ENCODE results near the gene CHCHD5. TPM values are rescaled to one million over a fixed set of nuclear protein-coding genes. Genes with fewer than 3 reads are reported as not detected.

CHCHD5 gene
- total and polyA plus RNA-seq, 10 of the 15 experiments (the other 5 are each of a cell fraction or from before 2014, with no cell fraction given), result 16.4 to 118 (median 45.2) TPM

DNA sequence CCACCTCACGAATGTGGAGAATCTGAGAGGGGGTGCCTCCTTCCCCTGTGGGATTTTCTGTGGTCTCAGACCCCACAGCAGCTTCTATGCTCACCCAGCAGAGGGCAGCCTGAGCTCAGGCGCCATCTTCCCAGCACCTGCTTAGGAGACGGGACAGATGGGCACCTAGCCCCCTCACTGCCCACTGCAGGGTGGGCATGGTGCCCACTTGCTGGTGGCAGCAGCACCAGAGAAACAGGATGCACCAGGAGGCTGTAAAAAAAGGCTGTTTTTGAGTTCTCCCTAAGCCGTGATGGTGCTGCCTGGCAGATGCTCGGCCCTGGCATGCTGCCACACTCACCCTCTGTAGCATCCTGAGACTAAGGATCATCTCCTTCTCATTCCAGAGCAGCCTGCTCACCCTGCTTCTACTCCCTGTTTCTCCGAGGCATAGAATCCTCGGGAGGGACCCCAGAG lies 42.2 kb downstream of the CHCHD5 start (continued):
- TF ChIP-seq ASH2L (IDR thresholded peaks at IDR 0.05; ENCODE audit: borderline replicate concordance, low read depth) (no peak), ZNF217 (IDR thresholded peaks at IDR 0.05) (0 out of 2 replicates have a peak, but pooled peaks have one; percentile 22), DPF2 (IDR thresholded peaks at IDR 0.05) (peak; percentile 40; the same call in 1 of the 2 replicates), PAX8 (IDR thresholded peaks at IDR 0.05) (no peak), NFYB (IDR thresholded peaks at IDR 0.05; ENCODE audit: insufficient read depth, low read depth, low read length) (no peak), MEF2B (IDR thresholded peaks at IDR 0.05; ENCODE audit: partially characterized antibody, poor library complexity, severe bottlenecking) (peak; percentile 36), NBN (IDR thresholded peaks at IDR 0.05) (peak; percentile 59; the same call in 1 of the 2 replicates), BRCA1 (IDR thresholded peaks at IDR 0.05; ENCODE audit: low read depth, low read length) (no peak), ZSCAN29 (IDR thresholded peaks at IDR 0.05) (0 out of 2 replicates have a peak, but pooled peaks have one; percentile 62), GATAD2B (conservative IDR thresholded peaks at IDR 0.05; ENCODE audit: low read depth) (peak; percentile 92), BACH1 (IDR thresholded peaks at IDR 0.05; ENCODE audit: borderline replicate concordance) (peak; percentile 58; the same call in 1 of the 2 replicates), IKZF1 (conservative IDR thresholded peaks at IDR 0.05) (peak; percentile 50; the same call in 1 of the 2 replicates), BCL11A (IDR thresholded peaks at IDR 0.05; ENCODE audit: low read depth, low read length) (no peak), IKZF2 (IDR thresholded peaks at IDR 0.05) (peak in 1 of 2 experiments; percentile 26; a peak in 1 of 4 replicates), IRF4 (IDR thresholded peaks at IDR 0.05; ENCODE audit: low read depth, low read length) (0 out of 2 replicates have a peak, but pooled peaks have one; percentile 33), BHLHE40 (IDR thresholded peaks at IDR 0.05; ENCODE audit: borderline replicate concordance in 1 of 2, low read depth in 2 of 2, low read length in 1 of 2) (peak; percentile 39 to 63; a peak in 2 of 4 replicates), SMC3 (IDR thresholded peaks at IDR 0.05; ENCODE audit: borderline replicate concordance, low read length) (peak; percentile 98), SMARCA5 (IDR thresholded peaks at IDR 0.05) (peak; percentile 69)
- TF ChIP-seq, protein P1, sequence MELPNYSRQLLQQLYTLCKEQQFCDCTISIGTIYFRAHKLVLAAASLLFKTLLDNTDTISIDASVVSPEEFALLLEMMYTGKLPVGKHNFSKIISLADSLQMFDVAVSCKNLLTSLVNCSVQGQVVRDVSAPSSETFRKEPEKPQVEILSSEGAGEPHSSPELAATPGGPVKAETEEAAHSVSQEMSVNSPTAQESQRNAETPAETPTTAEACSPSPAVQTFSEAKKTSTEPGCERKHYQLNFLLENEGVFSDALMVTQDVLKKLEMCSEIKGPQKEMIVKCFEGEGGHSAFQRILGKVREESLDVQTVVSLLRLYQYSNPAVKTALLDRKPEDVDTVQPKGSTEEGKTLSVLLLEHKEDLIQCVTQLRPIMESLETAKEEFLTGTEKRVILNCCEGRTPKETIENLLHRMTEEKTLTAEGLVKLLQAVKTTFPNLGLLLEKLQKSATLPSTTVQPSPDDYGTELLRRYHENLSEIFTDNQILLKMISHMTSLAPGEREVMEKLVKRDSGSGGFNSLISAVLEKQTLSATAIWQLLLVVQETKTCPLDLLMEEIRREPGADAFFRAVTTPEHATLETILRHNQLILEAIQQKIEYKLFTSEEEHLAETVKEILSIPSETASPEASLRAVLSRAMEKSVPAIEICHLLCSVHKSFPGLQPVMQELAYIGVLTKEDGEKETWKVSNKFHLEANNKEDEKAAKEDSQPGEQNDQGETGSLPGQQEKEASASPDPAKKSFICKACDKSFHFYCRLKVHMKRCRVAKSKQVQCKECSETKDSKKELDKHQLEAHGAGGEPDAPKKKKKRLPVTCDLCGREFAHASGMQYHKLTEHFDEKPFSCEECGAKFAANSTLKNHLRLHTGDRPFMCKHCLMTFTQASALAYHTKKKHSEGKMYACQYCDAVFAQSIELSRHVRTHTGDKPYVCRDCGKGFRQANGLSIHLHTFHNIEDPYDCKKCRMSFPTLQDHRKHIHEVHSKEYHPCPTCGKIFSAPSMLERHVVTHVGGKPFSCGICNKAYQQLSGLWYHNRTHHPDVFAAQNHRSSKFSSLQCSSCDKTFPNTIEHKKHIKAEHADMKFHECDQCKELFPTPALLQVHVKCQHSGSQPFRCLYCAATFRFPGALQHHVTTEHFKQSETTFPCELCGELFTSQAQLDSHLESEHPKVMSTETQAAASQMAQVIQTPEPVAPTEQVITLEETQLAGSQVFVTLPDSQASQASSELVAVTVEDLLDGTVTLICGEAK (IDR thresholded peaks at IDR 0.05; ENCODE audit: borderline replicate concordance), result no peak
- TF ChIP-seq, protein P2, sequence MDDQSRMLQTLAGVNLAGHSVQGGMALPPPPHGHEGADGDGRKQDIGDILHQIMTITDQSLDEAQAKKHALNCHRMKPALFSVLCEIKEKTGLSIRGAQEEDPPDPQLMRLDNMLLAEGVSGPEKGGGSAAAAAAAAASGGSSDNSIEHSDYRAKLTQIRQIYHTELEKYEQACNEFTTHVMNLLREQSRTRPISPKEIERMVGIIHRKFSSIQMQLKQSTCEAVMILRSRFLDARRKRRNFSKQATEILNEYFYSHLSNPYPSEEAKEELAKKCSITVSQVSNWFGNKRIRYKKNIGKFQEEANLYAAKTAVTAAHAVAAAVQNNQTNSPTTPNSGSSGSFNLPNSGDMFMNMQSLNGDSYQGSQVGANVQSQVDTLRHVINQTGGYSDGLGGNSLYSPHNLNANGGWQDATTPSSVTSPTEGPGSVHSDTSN (IDR thresholded peaks at IDR 0.05; ENCODE audit: insufficient replicate concordance, low read depth, low read length), result no peak
- TF ChIP-seq, protein P3, sequence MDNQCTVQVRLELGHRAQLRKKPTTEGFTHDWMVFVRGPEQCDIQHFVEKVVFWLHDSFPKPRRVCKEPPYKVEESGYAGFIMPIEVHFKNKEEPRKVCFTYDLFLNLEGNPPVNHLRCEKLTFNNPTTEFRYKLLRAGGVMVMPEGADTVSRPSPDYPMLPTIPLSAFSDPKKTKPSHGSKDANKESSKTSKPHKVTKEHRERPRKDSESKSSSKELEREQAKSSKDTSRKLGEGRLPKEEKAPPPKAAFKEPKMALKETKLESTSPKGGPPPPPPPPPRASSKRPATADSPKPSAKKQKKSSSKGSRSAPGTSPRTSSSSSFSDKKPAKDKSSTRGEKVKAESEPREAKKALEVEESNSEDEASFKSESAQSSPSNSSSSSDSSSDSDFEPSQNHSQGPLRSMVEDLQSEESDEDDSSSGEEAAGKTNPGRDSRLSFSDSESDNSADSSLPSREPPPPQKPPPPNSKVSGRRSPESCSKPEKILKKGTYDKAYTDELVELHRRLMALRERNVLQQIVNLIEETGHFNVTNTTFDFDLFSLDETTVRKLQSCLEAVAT (IDR thresholded peaks at IDR 0.05), result peak; percentile 43; the same call in 1 of the 2 replicates
